NCI-H1694 treated with DMSO at 0.1 percent for 48 hours (cell line): Measurements from ENCODE around the gene PGPEP1.

Experiments used
- DNase-seq: peaks from one replicate; lab custom pipeline; 2025; lab: John Stamatoyannopoulos, UW

The PGPEP1 gene, protein sequence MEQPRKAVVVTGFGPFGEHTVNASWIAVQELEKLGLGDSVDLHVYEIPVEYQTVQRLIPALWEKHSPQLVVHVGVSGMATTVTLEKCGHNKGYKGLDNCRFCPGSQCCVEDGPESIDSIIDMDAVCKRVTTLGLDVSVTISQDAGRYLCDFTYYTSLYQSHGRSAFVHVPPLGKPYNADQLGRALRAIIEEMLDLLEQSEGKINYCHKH

GRCh38 chr19:18340190-18340989, at the start of gene PGPEP1:
PGPEP1 (plus strand) TSS chr19:18340598; CDS start chr19:18340682, 84 bp downstream.
- DNase-seq: peak; percentile 21

- no peak for DNase-seq
These were observed 49.3 kb upstream of the PGPEP1 start for GRCh38 chr19:18291019-18291524.

GRCh38 chr19:18291590-18292461, 48.6 kb upstream of the PGPEP1 start:
- no peak for DNase-seq

DNA sequence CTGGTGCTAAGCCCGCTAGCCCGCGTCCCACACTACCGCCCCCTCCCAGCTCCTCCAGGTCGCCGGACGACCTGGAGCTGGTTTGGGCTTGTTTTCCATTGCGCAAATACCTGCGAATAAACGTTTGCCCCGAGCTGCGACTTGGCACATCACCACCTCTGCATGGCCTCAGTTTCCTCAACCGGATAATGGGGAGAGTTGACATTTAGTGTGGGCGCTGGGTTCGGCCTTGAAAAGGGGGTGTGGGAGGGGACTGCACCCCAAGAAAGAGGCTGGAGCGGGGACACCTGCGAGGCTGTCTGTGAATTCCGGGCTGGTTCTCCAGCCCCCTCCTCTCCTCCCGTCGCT, 48.0 kb upstream of the PGPEP1 start:
- no peak for DNase-seq

- no peak for DNase-seq
These were observed 47.4 kb upstream of the PGPEP1 start for GRCh38 chr19:18292810-18293641.

- no peak for DNase-seq
These were observed 46.5 kb upstream of the PGPEP1 start for GRCh38 chr19:18293642-18294466.

- DNase-seq: no peak
These were observed 45.9 kb upstream of the PGPEP1 start for GRCh38 chr19:18294467-18294864.

DNA sequence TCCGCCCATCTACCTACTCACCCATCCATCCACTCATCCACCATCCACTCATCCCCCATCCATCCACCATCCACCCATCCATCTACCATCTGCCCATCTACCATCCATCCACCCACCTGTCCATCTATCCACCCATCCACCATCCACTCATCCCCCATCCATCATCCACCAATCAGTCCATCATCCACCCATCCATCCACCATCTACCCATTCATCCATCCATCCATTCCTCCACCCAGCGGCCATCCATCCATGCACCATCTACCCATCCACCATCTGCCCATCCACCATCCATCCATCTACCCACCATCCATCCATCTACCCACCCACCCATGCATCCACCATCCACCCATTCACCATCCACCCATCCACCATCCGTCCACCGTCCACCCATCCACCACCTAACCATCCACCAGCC, 45.4 kb upstream of the PGPEP1 start:
- DNase-seq: no peak

DNA sequence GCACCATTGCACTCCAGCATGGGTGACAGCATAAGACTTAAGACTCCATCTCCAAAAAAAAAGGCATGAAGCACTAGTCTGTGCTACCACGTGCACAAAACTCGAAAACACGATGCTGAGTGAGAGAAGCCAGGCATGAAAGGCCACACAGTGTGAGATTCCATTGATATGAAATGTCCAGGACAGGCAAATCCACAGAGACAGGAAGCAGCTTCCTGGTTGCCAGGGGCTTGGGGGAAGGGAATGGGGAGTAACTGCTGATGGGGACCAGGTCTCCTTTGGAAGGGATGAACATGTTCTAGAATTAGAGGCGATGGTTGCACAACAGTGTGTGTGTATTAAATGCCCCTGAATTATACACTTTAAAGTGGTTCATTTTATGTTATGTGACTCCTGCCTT, 43.1 kb upstream of the PGPEP1 start:
- no peak for DNase-seq

DNA sequence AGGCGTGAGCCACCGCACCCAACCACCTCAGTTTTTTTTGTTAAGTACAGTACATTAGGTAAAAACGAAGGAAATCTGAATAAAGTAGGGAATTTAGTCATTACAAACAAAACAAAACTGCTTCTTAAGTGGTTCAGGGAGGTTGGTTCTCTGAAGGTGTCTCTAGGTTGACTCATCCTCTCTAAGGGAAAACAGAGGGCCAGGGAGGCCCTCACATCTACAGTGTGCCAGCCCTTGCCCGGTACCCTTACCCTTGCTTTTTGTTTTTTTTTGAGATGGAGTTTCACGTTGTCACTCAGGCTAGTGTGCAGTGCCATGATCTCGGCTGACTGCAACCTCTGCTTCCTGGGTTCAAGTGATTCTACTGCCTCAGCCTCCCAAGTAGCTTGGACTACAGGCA, 41.8 kb upstream of the PGPEP1 start:
- DNase-seq: no peak

- DNase-seq: no peak
These were observed 40.7 kb upstream of the PGPEP1 start for GRCh38 chr19:18299654-18300053.

DNA sequence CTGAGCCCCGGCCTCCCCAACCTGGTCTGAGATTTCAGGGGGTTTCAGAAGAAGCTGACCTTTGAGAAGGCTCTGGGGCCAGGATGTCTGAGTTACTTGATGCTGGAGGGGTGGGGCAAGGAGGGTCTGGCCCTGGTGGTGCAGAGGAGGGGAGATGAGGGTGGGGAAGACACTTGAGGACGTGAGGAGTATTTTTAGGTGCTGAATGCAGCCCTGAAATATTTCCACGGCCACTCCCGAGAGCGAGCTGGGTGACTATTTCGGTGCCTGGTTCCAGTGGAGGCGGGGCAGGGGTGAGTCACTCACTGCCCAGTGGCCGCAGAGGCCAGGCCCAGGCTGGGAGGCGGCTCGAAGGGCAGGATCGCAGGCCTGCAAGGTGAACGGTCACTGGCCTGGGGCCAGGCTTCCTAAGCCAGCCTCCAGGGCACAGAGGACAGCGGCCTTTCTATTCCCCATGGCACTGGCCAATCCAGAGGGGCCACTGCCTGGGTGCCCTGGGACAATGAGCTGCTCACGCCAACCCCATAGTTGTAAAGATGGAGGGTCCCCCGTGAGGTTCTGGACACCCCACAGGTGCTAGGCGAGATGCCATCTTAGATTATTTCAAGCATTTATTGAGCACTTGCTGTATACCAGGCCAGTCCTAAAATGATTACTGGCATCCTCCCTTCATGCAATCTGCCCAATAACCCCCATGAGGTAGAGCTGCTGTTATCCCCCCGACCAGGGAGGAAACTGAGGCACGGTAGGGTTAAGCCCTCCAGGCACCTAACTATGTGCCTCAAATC, 39.3 kb upstream of the PGPEP1 start:
- no peak for DNase-seq

DNA sequence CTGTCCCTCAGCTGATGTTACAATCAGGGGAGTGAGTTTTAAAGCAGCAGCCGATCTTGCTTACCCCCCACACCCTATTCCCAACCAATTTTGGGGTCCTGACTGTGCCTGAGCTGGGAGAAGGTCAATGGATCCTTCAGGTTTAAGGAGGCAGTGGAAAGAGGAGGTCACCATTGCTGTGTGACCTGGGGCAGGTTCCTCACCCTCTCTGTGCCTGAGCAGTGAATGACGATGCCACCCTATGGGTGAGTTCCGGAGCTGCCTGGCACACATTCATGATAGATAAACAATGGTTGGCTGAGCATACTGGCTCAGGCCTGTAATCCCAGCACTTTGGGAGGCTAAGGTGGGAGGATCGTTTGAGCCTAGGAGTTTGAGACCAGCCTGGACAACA, 38.7 kb upstream of the PGPEP1 start:
- no peak for DNase-seq

- no peak for DNase-seq
These were observed 36.3 kb upstream of the PGPEP1 start for GRCh38 chr19:18304208-18304457.

GRCh38 chr19:18304458-18305310, 35.7 kb upstream of the PGPEP1 start:
- DNase-seq: peak; percentile 26

DNA sequence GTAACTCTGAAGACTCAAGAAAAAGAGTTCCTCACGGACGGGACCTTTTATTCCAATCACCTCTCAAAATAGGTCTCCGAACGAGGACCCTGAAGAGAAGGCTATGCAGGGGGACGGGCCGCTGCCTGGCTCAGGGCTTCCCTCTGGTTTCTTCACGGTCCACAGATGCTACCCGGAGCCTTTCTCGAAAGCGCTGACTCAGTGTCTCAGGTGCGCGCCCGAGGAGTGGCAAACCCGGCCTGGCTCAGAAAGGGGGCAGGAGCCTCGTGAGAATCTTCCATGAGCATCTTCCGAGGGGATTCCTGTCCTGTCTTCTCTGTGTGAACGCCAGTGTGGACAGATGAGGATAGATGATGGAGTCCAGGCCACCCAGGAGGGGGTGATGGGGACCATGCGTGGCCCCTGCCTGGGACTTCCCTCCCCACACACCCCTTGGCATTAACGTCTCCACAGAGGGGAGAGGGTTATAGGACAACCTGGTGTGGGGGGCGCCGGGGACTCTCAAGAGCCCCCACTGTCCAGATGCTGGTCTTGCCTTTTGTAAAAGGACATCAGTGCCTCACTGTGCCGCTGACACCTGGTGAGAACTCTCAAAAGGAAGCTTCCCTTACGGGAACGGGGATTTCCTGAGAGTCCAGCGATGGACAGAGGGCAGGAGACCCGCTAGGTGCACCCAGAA, 34.0 kb upstream of the PGPEP1 start:
- no peak for DNase-seq

- no peak for DNase-seq
These were observed 33.5 kb upstream of the PGPEP1 start for GRCh38 chr19:18306888-18307260.

DNA sequence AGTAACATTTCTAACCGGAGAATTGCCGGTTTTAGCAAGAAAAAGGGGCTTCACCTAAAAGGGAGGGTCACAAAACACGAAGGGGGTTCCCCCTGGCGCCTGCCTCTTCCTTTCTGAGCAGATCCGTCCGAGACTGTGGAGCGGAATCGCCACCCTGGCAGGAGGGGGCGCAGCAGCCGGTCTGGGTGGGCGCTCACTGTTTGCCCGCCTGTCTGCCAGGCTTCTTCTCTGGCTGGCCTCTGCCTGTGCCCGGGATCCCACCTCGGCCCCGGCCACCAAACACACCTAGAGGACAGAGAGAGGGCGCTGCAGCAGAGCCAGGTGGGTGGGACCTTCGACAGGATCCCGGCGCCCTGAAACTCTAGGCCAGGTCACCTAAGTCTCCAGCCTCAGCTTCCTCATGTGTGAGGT, 33.1 kb upstream of the PGPEP1 start:
- no peak for DNase-seq
